SU-DHL-6 (cell line): ENCODE data around the gene GRID1.

ENCODE experiments used
- EZH2phosphoT487 ChIP-seq: fragments of 200-600 bp; sonication (generic), shearing (Covaris generic); conservative IDR thresholded peaks from 2 replicates; pipeline ENCODE4 v1.6.1; 2018; ENCODE audit warnings: mild to moderate bottlenecking, antibody characterized with exemption, low read length, moderate library complexity, mixed read lengths
- TF ChIP-seq, protein P1 (sequence below): fragments of 200-600 bp; sonication (generic); IDR thresholded peaks from one replicate; pipeline ENCODE4 v1.5.1; 2017; ENCODE audit warnings: antibody characterized with exemption, mild to moderate bottlenecking, low read length, moderate library complexity; ENCODE audit not compliant: insufficient read depth, poor library complexity, severe bottlenecking

DNA sequence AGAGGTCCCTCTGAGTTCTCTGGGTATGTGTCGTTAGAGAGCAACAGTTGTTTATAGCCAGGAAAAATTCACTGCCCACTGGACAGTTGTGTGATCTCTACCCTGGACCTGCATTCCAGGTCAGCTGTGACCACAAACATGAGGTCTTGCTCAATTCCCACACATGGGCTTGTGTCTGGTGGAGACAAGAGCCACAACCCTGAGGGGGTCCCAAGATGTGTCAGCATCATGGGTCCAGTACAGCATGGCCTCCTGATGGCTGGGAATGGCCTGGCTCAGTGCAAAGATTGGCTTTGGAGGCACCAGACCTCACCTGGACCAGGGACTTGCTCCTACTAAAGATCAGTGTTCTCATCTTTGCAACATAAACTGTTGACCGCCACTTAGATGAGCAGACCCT lies 751.6 kb downstream of the GRID1 start:
- TF ChIP-seq, protein P1, sequence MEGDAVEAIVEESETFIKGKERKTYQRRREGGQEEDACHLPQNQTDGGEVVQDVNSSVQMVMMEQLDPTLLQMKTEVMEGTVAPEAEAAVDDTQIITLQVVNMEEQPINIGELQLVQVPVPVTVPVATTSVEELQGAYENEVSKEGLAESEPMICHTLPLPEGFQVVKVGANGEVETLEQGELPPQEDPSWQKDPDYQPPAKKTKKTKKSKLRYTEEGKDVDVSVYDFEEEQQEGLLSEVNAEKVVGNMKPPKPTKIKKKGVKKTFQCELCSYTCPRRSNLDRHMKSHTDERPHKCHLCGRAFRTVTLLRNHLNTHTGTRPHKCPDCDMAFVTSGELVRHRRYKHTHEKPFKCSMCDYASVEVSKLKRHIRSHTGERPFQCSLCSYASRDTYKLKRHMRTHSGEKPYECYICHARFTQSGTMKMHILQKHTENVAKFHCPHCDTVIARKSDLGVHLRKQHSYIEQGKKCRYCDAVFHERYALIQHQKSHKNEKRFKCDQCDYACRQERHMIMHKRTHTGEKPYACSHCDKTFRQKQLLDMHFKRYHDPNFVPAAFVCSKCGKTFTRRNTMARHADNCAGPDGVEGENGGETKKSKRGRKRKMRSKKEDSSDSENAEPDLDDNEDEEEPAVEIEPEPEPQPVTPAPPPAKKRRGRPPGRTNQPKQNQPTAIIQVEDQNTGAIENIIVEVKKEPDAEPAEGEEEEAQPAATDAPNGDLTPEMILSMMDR = no peak
- TF ChIP-seq EZH2phosphoT487 = no peak
